ENCODE results near the gene SBF2.
"Not testable (repeated sequence)": the region's sequence is repeated elsewhere in the genome, so short reads cannot be mapped to it uniquely, and the experiment has no call there.

Gene SBF2

DNA sequence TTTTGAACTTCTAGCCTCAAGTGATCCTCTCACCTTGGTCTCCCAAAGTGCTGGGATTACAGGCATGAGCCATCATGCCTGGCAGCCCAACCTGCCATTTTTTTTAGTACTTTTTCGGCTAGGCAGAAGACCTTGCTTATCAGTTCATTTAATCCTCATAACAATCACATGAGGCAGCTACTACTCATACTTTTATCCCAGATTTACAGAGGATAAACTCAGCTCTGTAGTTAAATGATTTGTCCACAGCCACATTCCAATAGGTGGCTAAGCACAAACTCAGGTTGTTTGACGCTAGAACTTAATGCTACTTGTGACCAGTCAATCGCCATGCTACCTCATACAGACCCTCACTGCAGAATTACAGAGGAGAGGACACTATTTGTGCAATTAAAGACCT lies 28.1 kb downstream of the SBF2 start:
- no peak for DNase-seq (ENCODE audit: low read depth)

DNA sequence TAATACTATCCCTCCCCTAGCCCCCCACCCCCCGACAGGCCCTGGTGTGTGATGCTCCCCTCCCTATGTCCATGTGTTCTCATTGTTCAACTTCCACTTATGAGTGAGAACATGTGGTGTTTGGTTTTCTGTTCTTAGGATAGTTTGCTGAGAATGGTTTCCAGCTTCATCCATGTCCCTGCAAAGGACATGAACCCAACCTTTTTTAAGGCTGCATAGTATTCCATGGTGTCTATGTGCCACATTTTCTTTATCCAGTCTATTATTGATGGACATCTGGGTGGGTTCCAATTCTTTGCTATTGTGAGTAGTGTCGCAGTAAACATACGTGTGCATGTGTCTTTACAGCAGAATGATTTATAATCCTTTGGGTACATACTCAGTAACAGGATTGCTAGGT lies 29.3 kb downstream of the SBF2 start:
- DNase-seq (ENCODE audit: low read depth): not testable (repeated sequence)

- no peak for DNase-seq (ENCODE audit: low read depth)
Observed at GRCh38 chr11:10263929-10264328, 30.1 kb downstream of the SBF2 start.

DNA sequence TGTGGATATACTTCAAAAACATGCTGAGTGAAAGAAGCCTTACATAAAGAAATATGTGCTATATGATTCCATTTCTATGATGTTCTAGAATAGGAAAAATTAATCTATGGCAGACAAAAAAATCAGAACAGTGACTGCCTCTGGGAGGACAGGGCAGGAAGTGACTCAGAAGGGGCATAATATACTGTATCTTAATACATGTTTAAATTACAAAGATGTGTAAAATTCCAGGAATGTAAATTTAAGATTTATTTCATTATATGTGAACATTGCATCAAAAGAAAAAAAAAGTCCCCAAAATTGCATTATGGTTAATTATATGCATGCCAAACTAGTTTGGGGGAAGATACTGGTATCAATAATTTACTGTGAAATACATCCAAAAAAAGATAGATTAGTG lies 32.2 kb downstream of the SBF2 start:
- no peak for DNase-seq (ENCODE audit: low read depth)

GRCh38 chr11:10257478-10257877 lies 36.5 kb downstream of the SBF2 start:
- DNase-seq (ENCODE audit: low read depth): no peak

DNA sequence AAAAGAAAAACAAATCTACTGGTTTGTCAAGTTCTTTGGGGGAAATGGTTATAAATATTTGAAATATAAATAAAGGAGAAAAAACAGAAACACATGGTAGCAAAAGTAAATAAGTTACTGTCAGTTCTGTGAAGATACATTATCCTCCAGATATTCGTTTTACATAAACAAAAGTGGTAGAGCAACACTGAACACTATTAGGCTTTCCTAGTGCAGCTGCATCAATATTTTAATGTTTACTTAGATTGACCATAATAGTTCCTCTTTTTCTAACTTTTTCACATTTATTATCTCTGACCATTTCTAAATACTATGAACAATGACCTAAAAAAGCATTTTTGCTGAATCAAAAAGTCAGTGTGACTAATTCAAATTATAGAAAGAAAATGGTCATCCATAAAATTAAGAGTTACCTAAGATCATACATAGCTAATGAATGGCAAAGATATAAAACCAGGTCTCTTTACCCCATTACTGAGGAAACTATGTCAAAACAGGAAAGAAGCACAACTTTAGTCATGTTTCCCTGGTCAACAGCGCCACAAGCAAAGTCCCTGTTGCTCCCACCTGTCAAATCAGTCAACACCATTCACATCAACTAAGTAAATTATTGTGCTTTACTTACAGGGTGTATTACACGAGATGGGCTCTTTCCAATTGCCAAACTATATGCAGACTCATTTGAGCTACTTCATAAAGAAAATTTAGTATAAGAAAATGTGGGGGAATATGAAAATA lies 38.5 kb downstream of the SBF2 start:
- no peak for DNase-seq (ENCODE audit: low read depth)

DNA sequence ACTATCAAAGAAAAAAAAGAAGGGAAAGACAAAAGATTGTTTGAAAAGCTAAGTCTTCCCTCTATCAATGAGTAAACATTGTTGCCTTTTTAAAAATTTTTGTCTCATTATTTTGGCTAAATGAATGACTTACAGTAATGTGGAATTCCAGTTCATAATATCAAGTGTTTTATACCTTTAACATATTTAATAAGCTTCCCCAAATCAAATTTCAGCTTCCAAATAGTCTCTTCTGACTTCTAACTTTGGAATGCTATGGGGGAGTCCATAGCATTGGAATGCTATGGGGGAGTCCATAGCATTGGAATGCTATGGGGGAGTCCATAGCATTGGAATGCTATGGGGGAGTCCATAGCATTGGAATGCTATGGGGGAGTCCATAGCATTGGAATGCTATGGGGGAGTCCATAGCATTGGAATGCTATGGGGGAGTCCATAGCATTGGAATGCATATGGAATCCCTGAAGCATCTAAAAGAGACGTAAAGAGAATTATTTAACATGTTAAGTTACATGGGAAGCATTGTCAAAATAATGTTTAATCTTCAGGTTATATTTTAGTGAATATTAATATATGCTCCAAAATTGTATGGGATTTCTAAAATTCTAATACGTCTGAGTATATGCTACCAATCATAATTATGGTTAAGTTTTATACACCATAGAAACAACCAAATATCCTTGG lies 44.4 kb downstream of the SBF2 start:
- DNase-seq (ENCODE audit: low read depth): peak; percentile 64

DNA sequence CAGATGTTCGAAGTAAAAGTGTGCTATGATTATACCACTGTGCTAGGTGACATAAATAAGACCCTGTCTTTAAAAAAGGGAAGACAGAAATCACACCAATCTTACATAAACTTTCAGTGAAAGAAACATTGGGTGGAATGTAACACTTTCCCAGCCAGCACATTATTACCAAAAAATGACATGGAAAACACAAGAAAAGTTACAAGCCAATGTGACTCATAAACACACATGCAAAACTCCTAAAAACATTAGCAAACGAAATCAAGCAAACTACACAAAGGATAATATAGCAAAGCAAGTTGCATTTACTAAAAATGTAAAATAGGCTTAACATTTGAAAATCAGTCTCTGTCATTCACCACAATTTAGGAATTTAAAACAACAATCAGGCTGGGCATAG lies 47.0 kb downstream of the SBF2 start:
- no peak for DNase-seq (ENCODE audit: low read depth)

- DNase-seq (ENCODE audit: low read depth): no peak
Observed at GRCh38 chr11:10243896-10244575, 50.0 kb downstream of the SBF2 start.

DNA sequence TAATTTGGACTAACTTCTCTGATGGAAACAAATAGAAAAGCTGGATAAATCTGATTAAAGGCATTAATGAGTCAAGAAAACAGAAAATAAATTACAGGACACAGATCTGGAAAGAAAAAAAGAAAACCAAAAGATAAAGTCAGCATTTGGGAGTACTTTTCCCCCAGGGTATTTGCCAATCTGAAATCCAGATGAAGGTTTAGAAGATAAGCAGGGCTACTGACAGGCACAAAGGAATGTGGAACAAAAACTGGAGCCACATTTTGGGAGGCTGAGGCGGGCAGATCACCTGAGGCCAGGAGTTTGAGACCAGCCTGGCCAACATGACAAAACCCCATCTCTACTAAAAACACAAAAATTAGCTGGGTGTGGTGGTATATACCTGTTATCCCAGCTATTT lies 57.2 kb downstream of the SBF2 start:
- DNase-seq (ENCODE audit: low read depth): no peak

- DNase-seq (ENCODE audit: low read depth): peak; percentile 56
Observed at GRCh38 chr11:10233581-10233980, 60.4 kb downstream of the SBF2 start.

- no peak for DNase-seq (ENCODE audit: low read depth)
Observed at GRCh38 chr11:10232756-10233155, 61.3 kb downstream of the SBF2 start.

GRCh38 chr11:10231803-10232202 lies 62.2 kb downstream of the SBF2 start:
- DNase-seq (ENCODE audit: low read depth): not testable (repeated sequence)

- no peak for DNase-seq (ENCODE audit: low read depth)
Observed at GRCh38 chr11:10225553-10225952, 68.5 kb downstream of the SBF2 start.

- no peak for DNase-seq (ENCODE audit: low read depth)
Observed at GRCh38 chr11:10222399-10222798, 71.6 kb downstream of the SBF2 start.

DNA sequence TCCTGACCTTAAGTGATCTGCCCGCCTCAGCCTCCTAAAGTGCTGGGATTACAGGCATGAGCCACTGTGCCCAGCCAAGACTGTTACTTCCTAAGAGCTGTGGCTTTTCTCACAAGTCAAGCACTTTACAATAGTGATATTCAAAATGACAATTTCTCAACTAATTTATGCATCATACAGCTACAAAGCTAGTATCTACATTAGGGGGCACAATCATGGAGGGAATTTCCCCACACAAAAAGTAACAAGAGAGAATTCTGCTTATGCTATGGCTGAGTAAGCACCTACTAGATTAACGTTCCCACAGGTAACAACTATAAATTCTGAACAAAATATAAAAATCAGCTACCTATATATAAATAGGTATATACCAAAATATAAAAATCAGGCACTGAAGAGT lies 72.7 kb downstream of the SBF2 start:
- DNase-seq (ENCODE audit: low read depth): no peak

GRCh38 chr11:10211470-10211869 lies 82.5 kb downstream of the SBF2 start:
- no peak for DNase-seq (ENCODE audit: low read depth)

DNA sequence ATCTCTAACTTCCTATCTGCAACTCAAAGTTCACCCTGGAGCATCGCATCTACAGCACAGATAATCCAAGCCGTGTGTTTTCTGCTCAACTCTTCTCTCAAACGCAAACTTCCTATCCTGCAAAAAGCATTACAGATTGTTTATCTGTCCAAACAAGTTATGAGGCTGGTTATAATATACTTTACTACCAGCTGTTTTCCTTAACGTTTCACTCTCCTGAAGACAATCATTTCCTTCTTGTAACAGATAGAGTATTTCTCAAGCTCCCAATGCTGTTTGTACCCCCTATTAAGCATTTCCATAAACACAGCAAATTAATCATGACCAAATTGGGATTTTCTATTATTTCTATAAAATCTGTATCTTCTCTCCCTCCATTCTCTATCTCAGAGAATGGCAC lies 84.7 kb downstream of the SBF2 start:
- DNase-seq (ENCODE audit: low read depth): no peak

DNA sequence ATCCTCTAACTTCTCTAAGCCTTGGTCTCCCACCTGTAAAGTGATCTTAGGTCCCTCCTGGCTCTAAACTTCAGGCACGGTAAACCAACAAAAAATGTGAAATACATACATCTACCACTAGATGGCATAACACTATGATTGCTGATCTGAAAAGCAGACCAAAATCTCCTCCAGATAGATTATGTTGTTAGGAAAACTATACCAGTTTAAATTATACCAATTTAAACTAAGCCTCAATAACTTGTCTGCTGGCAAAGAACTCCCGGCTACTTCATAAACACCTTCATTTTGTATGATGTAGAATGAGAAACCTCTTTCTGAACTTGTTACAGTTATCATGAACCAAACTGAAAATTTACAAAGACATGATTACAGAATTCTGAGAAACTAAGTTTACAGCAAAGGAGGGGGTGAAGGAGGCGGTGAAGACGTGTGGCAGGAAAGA lies 85.9 kb downstream of the SBF2 start:
- DNase-seq (ENCODE audit: low read depth): peak; percentile 27

DNA sequence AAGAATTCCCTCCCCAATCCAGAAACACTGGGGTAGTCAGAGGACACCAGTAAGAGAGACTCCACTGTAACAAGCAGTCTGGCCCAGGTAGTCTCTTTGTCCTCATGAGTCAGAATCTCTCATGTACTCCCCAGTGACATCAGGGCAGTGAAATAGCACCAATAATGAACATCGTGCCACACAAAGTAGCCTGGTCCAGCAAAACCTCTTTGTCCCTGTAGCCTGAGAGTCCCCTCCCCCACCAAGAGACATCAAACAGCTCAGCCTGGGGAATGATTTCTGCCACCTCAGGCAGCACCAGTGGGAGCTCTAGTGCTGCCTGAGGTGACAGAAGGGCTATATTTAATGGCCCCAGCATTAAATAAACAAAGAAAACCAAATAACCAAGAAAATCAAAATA lies 88.1 kb downstream of the SBF2 start:
- DNase-seq (ENCODE audit: low read depth): no peak

DNA sequence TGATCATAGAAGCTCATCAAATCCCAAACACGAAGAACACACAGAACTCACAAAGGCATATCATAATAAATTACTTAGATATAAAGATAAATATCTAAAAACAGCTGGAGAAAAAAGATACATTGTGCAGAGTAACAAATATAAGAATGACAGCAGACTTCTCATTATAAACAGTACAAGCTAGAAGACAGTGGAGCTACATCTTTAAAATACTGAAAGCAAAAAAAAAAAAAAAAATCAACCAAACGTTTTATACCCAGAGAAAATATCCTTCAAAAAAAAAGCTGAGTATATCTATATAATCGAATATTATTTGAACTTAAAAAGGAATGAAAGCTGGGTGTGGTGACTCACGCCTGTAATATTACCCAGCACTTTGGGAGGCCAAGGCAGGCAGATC lies 90.0 kb downstream of the SBF2 start:
- no peak for DNase-seq (ENCODE audit: low read depth)

GRCh38 chr11:10201343-10201742 lies 92.7 kb downstream of the SBF2 start:
- DNase-seq (ENCODE audit: low read depth): no peak

GRCh38 chr11:10197091-10197490 lies 96.9 kb downstream of the SBF2 start:
- DNase-seq (ENCODE audit: low read depth): no peak
